ENCODE results near the gene TLE1. TPM values are rescaled to one million over a fixed set of nuclear protein-coding genes. Genes with fewer than 3 reads are reported as not detected.

The TLE1 gene
- total RNA-seq, 2 donors from 2014 or later = 1.0 to 2.4 TPM

DNA sequence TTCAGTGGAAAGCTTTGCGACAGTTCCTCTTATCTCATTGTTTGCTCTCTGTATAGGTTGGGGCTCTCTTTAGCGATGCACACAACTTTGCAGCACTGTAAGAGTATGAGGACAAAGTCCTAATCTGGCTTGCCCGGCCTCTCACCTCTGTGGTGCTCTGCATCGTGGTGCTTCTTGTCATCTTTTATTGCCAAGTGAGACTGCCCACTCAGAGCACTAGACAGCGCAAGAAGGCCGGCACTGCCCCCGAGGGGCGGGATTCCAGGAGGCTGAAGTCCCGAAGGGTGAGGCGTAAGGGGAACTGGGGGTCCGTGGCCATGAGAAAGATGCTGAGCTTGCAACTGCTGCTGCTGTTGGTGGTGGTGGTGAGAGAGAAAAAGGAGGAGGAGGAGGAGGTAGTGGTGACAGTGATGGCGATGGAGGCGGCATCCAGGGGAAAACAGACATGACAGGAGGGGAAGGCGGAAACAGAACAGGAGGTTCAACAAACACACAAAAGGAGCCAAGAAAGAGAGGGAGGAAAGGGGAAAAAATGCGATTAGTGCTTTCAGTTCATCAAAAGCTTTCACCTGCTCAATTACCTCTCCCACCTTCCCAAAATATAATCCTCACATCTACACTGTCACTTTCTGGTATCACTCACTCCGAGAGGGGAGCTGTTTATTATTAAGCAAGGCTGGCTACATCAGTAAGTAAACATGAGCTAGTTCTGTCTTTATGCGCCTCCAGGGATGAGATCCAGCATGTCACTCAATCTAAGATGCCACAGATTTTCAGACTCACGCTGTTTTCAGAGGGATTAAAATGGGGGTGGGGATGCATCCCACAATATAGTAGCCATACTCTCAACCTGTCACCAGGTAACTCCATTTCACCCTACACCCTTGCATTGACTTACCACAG, 55.1 kb downstream of the TLE1 start:
- no peaks in the 10 kb centered on the region for H3K36me3 Mint-ChIP-seq
- peak overlapping the region in 1 of 2 donors; percentile 71 for H3K27ac Mint-ChIP-seq
- H3K4me3 Mint-ChIP-seq = no peak overlapping the region
- no peaks in the 10 kb centered on the region for H3K9me3 Mint-ChIP-seq
- no peaks in the 10 kb centered on the region for H3K27me3 Mint-ChIP-seq
- DNase-seq (ENCODE audit: low spot score) = no peak
- no peak for ATAC-seq
- peaks cover 11 to 12% of the 10 kb centered on the region in 2 donors for H3K4me1 Mint-ChIP-seq (ENCODE audit: low read depth in 2 of 2)

DNA sequence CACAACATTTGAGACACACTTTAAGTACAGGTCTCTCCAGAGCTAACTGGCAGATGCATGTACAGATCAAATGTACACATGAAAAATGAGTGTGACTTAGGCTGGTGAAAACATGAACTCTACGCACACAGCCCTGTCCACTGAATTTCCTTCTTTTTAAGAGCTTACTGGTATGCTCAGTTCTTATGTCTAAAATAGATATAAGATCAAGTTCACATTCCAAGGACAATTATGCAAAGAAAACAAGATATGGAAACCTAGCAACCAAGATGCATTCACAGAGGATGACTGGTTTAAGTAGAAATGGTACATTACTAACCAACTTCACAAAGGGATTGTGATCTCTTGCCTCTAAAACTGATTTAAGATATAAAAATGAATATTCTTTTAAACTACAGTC, 56.7 kb downstream of the TLE1 start:
- no peak overlapping the region for H3K4me3 Mint-ChIP-seq
- no peak overlapping the region for H3K27ac Mint-ChIP-seq
- no peaks in the 10 kb centered on the region for H3K27me3 Mint-ChIP-seq
- no peaks in the 10 kb centered on the region for H3K9me3 Mint-ChIP-seq
- H3K4me1 Mint-ChIP-seq (ENCODE audit: low read depth in 2 of 2) = peaks cover 4 to 7% of the 10 kb centered on the region in 2 donors
- no peaks in the 10 kb centered on the region for H3K36me3 Mint-ChIP-seq
- no peak for ATAC-seq
- DNase-seq (ENCODE audit: low spot score) = no peak

- DNase-seq (ENCODE audit: low spot score) = no peak
- Mint-ChIP-seq H3K4me1 (ENCODE audit: low read depth in 2 of 2) (peaks cover 3 to 9% of the 10 kb centered on the region in 2 donors), H3K36me3 (no peaks in the 10 kb centered on the region), H3K27ac (no peak overlapping the region), H3K9me3 (no peaks in the 10 kb centered on the region), H3K4me3 (no peak overlapping the region), H3K27me3 (no peaks in the 10 kb centered on the region)
- ATAC-seq = no peak
Measured at GRCh38 chr9:81631218-81631745, 58.1 kb downstream of the TLE1 start.

DNA sequence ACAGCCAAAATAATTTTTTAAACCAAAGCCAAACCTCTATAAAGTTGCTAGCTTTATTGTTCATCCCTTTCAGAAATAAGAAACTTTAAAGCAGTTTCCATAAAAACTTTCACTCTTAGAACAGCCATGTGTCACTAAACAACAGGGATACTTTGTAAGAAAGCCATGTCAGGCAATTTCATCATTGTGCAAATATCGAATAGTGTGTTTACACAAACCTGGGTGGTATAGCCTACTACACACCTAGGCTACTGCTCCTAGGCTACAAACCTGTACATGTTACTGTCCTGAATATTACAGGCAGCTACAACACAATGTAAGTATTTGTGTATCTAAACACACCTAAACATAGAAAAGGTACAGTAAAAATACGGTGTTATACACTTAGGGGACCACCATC, 59.9 kb downstream of the TLE1 start:
- no peak overlapping the region for H3K4me3 Mint-ChIP-seq
- DNase-seq (ENCODE audit: low spot score) = no peak
- no peaks in the 10 kb centered on the region for H3K27me3 Mint-ChIP-seq
- no peak for ATAC-seq
- H3K9me3 Mint-ChIP-seq = no peaks in the 10 kb centered on the region
- H3K27ac Mint-ChIP-seq = no peak overlapping the region
- H3K36me3 Mint-ChIP-seq = no peaks in the 10 kb centered on the region
- peaks cover 8 to 14% of the 10 kb centered on the region in 2 donors for H3K4me1 Mint-ChIP-seq (ENCODE audit: low read depth in 2 of 2)

DNA sequence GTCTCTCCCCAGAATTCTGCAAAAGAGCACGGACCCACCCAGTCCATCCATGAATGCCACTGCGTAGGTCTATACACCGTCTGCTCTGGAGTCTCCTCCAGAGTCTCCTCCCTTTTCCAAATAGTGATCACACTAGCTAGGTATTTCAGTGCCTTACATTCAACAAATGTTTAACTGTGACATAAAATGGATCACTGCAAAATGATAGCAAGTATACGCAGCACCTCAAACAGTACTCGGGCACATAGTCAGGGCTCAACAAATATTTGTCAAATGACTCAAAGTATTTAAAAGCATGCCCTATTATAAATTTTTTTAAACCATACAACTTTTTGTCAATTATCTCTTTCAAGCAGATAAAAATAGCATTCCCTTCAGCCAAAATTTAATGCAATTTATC, 60.5 kb downstream of the TLE1 start:
- Mint-ChIP-seq H3K27ac (no peak overlapping the region), H3K4me3 (no peak overlapping the region), H3K36me3 (no peaks in the 10 kb centered on the region), H3K4me1 (ENCODE audit: low read depth in 2 of 2) (peaks cover 8 to 12% of the 10 kb centered on the region in 2 donors), H3K9me3 (no peaks in the 10 kb centered on the region), H3K27me3 (no peaks in the 10 kb centered on the region)
- no peak for ATAC-seq
- no peak for DNase-seq (ENCODE audit: low spot score)

DNA sequence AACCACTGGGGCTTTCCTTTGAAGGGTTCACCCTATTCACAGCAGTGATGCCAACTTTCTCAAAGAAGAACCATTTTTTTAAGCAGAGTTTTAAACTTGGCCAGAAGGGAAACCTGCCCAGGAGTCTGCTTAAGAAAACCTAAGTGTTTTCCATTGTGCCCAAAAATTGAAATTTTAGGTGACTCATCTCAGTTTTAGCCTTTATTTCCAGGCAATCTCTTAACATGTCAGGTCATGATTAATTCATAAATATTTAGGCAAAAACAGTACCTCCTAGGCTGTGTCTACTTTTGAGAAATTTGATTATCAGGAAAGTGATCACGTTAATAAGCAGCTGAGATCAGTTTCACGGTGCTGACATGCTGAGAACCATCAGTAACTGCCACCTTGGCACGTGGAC, 61.9 kb downstream of the TLE1 start:
- no peaks in the 10 kb centered on the region for H3K27me3 Mint-ChIP-seq
- no peak overlapping the region for H3K27ac Mint-ChIP-seq
- ATAC-seq (no peak), DNase-seq (ENCODE audit: low spot score) (no peak)
- peaks cover 8 to 20% of the 10 kb centered on the region in 2 donors for H3K4me1 Mint-ChIP-seq (ENCODE audit: low read depth in 2 of 2)
- H3K36me3 Mint-ChIP-seq = no peaks in the 10 kb centered on the region
- no peaks in the 10 kb centered on the region for H3K9me3 Mint-ChIP-seq
- no peak overlapping the region for H3K4me3 Mint-ChIP-seq

- ATAC-seq = no peak
- Mint-ChIP-seq H3K4me3 (no peak overlapping the region), H3K36me3 (no peaks in the 10 kb centered on the region), H3K4me1 (ENCODE audit: low read depth in 2 of 2) (peaks cover 8 to 27% of the 10 kb centered on the region in 2 donors), H3K27ac (no peak overlapping the region), H3K9me3 (no peaks in the 10 kb centered on the region), H3K27me3 (no peaks in the 10 kb centered on the region)
- no peak for DNase-seq (ENCODE audit: low spot score)
Measured at GRCh38 chr9:81626511-81626910, 62.8 kb downstream of the TLE1 start.

GRCh38 chr9:81625969-81626368, 63.4 kb downstream of the TLE1 start:
- no peak overlapping the region for H3K27ac Mint-ChIP-seq

GRCh38 chr9:81623778-81624177, 65.6 kb downstream of the TLE1 start:
- no peaks in the 10 kb centered on the region for H3K27me3 Mint-ChIP-seq
- H3K9me3 Mint-ChIP-seq = no peaks in the 10 kb centered on the region
- peaks cover 33 to 55% of the 10 kb centered on the region in 2 donors for H3K4me1 Mint-ChIP-seq (ENCODE audit: low read depth in 2 of 2)
- DNase-seq (ENCODE audit: low spot score) = no peak
- no peak for ATAC-seq
- H3K36me3 Mint-ChIP-seq = no peaks in the 10 kb centered on the region
- no peak overlapping the region for H3K4me3 Mint-ChIP-seq
- H3K27ac Mint-ChIP-seq = no peak overlapping the region

More at GRCh38 chr9:81625969-81626368, 63.4 kb downstream of the TLE1 start:
- Mint-ChIP-seq H3K4me1 (ENCODE audit: low read depth in 2 of 2) (peaks cover 13 to 33% of the 10 kb centered on the region in 2 donors), H3K36me3 (no peaks in the 10 kb centered on the region), H3K9me3 (no peaks in the 10 kb centered on the region), H3K4me3 (no peak overlapping the region), H3K27me3 (no peaks in the 10 kb centered on the region)
- no peak for ATAC-seq
- no peak for DNase-seq (ENCODE audit: low spot score)

GRCh38 chr9:81622471-81623255, 66.7 kb downstream of the TLE1 start:
- DNase-seq (ENCODE audit: low spot score) = no peak
- no peaks in the 10 kb centered on the region for H3K27me3 Mint-ChIP-seq
- H3K36me3 Mint-ChIP-seq = no peaks in the 10 kb centered on the region
- no peak overlapping the region for H3K4me3 Mint-ChIP-seq
- no peaks in the 10 kb centered on the region for H3K9me3 Mint-ChIP-seq
- no peak overlapping the region for H3K27ac Mint-ChIP-seq
- no peak for ATAC-seq
- peaks cover 34 to 56% of the 10 kb centered on the region in 2 donors for H3K4me1 Mint-ChIP-seq (ENCODE audit: low read depth in 2 of 2)

GRCh38 chr9:81621785-81622259, 67.5 kb downstream of the TLE1 start:
- no peak for ATAC-seq
- H3K27ac Mint-ChIP-seq = peak overlapping the region in 1 of 2 donors; percentile 63
- peaks cover 34 to 55% of the 10 kb centered on the region in 2 donors for H3K4me1 Mint-ChIP-seq (ENCODE audit: low read depth in 2 of 2)
- H3K36me3 Mint-ChIP-seq = peaks cover 2% of the 10 kb centered on the region
- H3K9me3 Mint-ChIP-seq = no peaks in the 10 kb centered on the region
- no peaks in the 10 kb centered on the region for H3K27me3 Mint-ChIP-seq
- DNase-seq (ENCODE audit: low spot score) = no peak
- no peak overlapping the region for H3K4me3 Mint-ChIP-seq

GRCh38 chr9:81621118-81621517, 68.2 kb downstream of the TLE1 start:
- Mint-ChIP-seq H3K36me3 (peaks cover 4% of the 10 kb centered on the region), H3K27me3 (no peaks in the 10 kb centered on the region), H3K9me3 (no peaks in the 10 kb centered on the region), H3K4me1 (ENCODE audit: low read depth in 2 of 2) (peaks cover 29 to 50% of the 10 kb centered on the region in 2 donors), H3K27ac (peak overlapping the region in 1 of 2 donors; percentile 63), H3K4me3 (no peak overlapping the region)
- DNase-seq (ENCODE audit: low spot score) (no peak), ATAC-seq (no peak)

- H3K27me3 Mint-ChIP-seq = no peaks in the 10 kb centered on the region
Measured at GRCh38 chr9:81620002-81620390, 69.4 kb downstream of the TLE1 start.

More at GRCh38 chr9:81620002-81620390, 69.4 kb downstream of the TLE1 start:
- Mint-ChIP-seq H3K36me3 (peaks cover 4% of the 10 kb centered on the region), H3K9me3 (no peaks in the 10 kb centered on the region), H3K27ac (peak overlapping the region; percentile 58 to 63), H3K4me3 (peak overlapping the region; percentile 76), H3K4me1 (ENCODE audit: low read depth in 2 of 2) (peaks cover 26 to 47% of the 10 kb centered on the region in 2 donors)
- DNase-seq (ENCODE audit: low spot score) (no peak), ATAC-seq (peak; percentile 81 to 84)

Data from natural killer cell treated with Interleukin-12 subunit alpha and Interleukin-12 subunit beta and Interleukin-15 and Interleukin-18, amount 100 ng/mL, for 72 hours (primary cell).